A673 (cell line): ENCODE measurements around the gene TXLNG. TPM values are rescaled to one million over a fixed set of nuclear protein-coding genes. Genes with fewer than 3 reads are reported as not detected.

Source experiments
- BruUV-seq: library from RNA; stranded (reverse); fragments of 400-500 nt; replicated peaks from 2 replicates; lab custom pipeline; 2021; lab: Mats Ljungman, UMichigan
- CTCF ChIA-PET: fragments of 300-600 bp; sonication (Branson Sonifier 250); formaldehyde crosslinking; loops from one replicate; lab custom pipeline; 2022; ENCODE audit warnings: antibody characterized with exemption; lab: Charles Lee
- POLR2A ChIA-PET: fragments of 300-600 bp; sonication (Branson Sonifier 250); formaldehyde crosslinking; loops from one replicate; lab custom pipeline; 2022; ENCODE audit warnings: antibody characterized with exemption; ENCODE audit not compliant: low non-redundant PET; lab: Charles Lee
- DNase-seq: peaks from one replicate; pipeline ENCODE4 v3.0.0-alpha.2; 2015; ENCODE audit warnings: low spot score
- H3K27ac ChIP-seq: fragments of 200-600 bp; sonication (generic); 2 replicates; pipeline ENCODE4 v1.5.1; 2016; ENCODE audit warnings: mixed run types, low read depth, mild to moderate bottlenecking, mixed read lengths, antibody characterized with exemption, low read length; ENCODE audit not compliant: poor library complexity, severe bottlenecking
- H3K27me3 ChIP-seq: fragments of 200-600 bp; sonication (generic); replicated peaks from 2 replicates; pipeline ENCODE4 v1.6.1; 2017; ENCODE audit warnings: mixed run types, low read depth, mild to moderate bottlenecking, mixed read lengths, antibody characterized with exemption, low read length; ENCODE audit not compliant: insufficient read depth, poor library complexity
- H3K36me3 ChIP-seq: fragments of 200-600 bp; sonication (generic); 2 replicates; pipeline ENCODE4 v1.6.1; 2016; ENCODE audit warnings: mixed run types, mild to moderate bottlenecking, mixed read lengths, antibody characterized with exemption, low read length; ENCODE audit not compliant: insufficient read depth, poor library complexity, severe bottlenecking
- H3K4me1 ChIP-seq: fragments of 200-600 bp; sonication (generic); 2 replicates; pipeline ENCODE4 v1.6.1; 2017; ENCODE audit warnings: mixed run types, mild to moderate bottlenecking, mixed read lengths, antibody characterized with exemption, low read length; ENCODE audit not compliant: insufficient read depth, poor library complexity, severe bottlenecking
- H3K4me3 ChIP-seq: fragments of 200-600 bp; sonication (generic); 2 replicates; pipeline ENCODE4 v1.5.1; 2016; ENCODE audit warnings: low read depth, mixed run types, mild to moderate bottlenecking, mixed read lengths, low read length; ENCODE audit not compliant: poor library complexity, severe bottlenecking
- H3K9me3 ChIP-seq: fragments of 200-600 bp; sonication (generic); 2 replicates; pipeline ENCODE4 v1.6.1; 2016; ENCODE audit warnings: mixed run types, low read depth, mild to moderate bottlenecking, mixed read lengths, antibody characterized with exemption, low read length; ENCODE audit not compliant: poor library complexity, severe bottlenecking
- EZH2 ChIP-seq: fragments of 200-600 bp; sonication (generic); IDR thresholded peaks from 2 replicates; pipeline ENCODE4 v1.6.1; 2017; ENCODE audit warnings: borderline replicate concordance, low read depth, mild to moderate bottlenecking, mixed read lengths, antibody characterized with exemption, low read length; ENCODE audit not compliant: poor library complexity, severe bottlenecking
- intact Hi-C: fragments of 100-400 bp; cut with micrococcal nuclease; formaldehyde crosslinking; loops from one replicate; pipeline ENCODE4 v1.10.0; 2022; ENCODE audit not compliant: unreplicated experiment
- total RNA-seq: library from RNA; stranded (reverse); gene quantifications from 2 replicates; pipeline ENCODE4 v1.2.3, GENCODE V29; 2021
- TF ChIP-seq, protein P1 (sequence below): fragments of 300-800, 200-600 bp; sonication (generic); conservative IDR thresholded peaks from 2 replicates; pipeline ENCODE4 v1.5.1; 2017; ENCODE audit warnings: low read depth, mild to moderate bottlenecking, antibody characterized with exemption, low read length, moderate library complexity, mixed read lengths

TXLNG gene
- total RNA-seq, 1 experiment from 2014 or later, result 25.7 TPM

DNA sequence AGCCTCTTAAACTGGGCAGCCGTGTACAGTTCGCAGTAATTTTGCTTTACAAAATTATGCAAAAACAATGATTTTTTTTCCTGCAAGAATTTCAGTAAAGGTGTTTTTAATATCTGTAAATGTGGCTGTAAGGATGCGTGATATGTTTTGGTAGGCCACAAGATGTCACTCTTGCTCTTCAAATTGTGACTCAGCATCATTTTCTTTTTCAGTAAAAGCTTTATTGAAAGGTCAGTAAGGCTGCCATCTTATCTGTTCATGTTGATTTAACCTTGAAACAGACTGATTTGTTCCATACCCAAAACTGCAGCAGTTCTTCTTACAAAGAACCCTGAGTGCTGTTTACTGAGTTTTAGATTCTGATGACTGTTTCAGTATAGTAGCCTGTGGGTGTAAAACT, 39.9 kb downstream of the TXLNG start:
- ChIA-PET CTCF (interaction anchor here (0.7 to 1.4 kb wide), 5 partner anchors 57 to 465 kb away, joined by 3 to 14 read pairs (median 3); no protein-coding TSS in a partner anchor), POLR2A (no interaction called here)
- Histone ChIP-seq H3K27ac (no peak overlapping the region), H3K36me3 (peaks cover 15% of the 10 kb centered on the region), H3K9me3 (no peaks in the 10 kb centered on the region), H3K4me1 (no peaks in the 10 kb centered on the region), H3K27me3 (no peaks in the 10 kb centered on the region), H3K4me3 (no peak overlapping the region)
- TF ChIP-seq, protein P1, sequence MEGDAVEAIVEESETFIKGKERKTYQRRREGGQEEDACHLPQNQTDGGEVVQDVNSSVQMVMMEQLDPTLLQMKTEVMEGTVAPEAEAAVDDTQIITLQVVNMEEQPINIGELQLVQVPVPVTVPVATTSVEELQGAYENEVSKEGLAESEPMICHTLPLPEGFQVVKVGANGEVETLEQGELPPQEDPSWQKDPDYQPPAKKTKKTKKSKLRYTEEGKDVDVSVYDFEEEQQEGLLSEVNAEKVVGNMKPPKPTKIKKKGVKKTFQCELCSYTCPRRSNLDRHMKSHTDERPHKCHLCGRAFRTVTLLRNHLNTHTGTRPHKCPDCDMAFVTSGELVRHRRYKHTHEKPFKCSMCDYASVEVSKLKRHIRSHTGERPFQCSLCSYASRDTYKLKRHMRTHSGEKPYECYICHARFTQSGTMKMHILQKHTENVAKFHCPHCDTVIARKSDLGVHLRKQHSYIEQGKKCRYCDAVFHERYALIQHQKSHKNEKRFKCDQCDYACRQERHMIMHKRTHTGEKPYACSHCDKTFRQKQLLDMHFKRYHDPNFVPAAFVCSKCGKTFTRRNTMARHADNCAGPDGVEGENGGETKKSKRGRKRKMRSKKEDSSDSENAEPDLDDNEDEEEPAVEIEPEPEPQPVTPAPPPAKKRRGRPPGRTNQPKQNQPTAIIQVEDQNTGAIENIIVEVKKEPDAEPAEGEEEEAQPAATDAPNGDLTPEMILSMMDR, result peak; percentile 76
- no peak for TF ChIP-seq EZH2
- DNase-seq, result peak; percentile 71
- intact Hi-C loops, result loop anchor here (2.0 to 10.0 kb wide), 4 partner anchors 56 to 769 kb away; no protein-coding TSS in a partner anchor
- no TSS peak for BruUV-seq

DNA sequence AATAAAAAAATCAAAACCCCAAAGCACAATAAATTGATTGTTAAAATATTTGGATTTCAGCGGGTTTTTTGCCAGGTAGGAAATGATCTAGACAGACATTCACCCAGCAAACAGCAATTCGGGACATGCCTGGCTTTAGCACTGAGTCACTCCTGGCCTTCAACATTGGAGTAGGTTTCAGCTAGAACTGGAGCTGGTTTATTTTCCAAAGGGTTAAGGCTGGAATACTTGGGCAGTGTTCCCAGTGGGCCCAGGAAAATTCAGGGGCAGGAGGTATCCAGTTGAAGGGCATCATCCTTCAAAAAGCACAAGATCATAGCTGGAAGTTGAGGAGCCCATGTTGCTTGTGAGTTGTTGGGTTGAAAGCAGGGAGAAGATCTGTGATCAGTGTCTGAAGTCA, 41.0 kb downstream of the TXLNG start:
- Histone ChIP-seq H3K27ac (no peak overlapping the region), H3K9me3 (no peaks in the 10 kb centered on the region), H3K27me3 (no peaks in the 10 kb centered on the region), H3K36me3 (peaks cover 19% of the 10 kb centered on the region), H3K4me3 (no peak overlapping the region), H3K4me1 (no peaks in the 10 kb centered on the region)
- ChIA-PET POLR2A (no interaction called here), CTCF (no interaction called here)
- TF ChIP-seq, protein P1, result no peak
- no peak for TF ChIP-seq EZH2
- DNase-seq, result no peak
- intact Hi-C loops, result loop anchor here (2.0 to 10.0 kb wide), 4 partner anchors 55 to 768 kb away; no protein-coding TSS in a partner anchor
- BruUV-seq, result no TSS peak

DNA sequence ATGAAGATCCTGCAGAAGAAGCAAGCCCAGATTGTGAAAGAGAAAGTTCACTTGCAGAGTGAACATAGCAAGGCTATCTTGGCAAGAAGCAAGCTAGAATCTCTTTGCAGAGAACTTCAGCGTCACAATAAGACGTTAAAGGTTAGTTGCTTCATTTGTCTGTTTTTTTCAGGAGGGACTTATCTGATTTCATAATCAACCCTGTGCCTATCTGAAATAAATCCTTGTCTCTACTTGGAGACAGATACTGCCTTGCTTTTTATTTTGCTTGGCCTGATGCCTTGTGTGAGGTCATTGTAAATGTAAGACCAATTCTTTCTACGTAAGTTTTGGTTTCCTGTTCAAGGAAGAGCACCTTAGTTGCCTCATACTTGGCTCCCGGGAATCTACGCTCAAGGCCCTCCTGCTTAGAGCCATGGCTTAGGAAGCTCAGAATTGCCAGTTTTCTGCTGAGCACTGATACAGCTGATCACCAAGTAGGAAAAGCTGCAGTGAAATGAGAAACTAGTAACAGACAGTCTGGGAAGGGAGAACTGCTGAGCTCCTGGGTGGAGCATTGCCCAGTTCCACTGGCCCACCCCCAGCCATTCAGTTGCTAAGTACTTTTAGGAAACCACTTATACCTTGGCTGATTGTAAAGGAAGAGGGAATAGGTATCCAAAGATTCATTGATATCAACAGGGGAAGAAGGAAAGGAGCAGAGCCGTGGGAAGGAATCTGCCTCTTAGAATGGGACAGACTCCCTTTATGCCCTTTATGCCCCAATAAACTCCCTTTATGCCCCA, 42.0 kb downstream of the TXLNG start:
- POLR2A ChIA-PET, result no interaction called here
- CTCF ChIA-PET, result interaction anchor here (0.6 kb wide), 1 partner anchor 190 kb away, joined by 4 read pairs; no protein-coding TSS in a partner anchor
- TF ChIP-seq, protein P1, result no peak
- no peak for TF ChIP-seq EZH2
- H3K4me1 ChIP-seq, result no peaks in the 10 kb centered on the region
- no TSS peak for BruUV-seq
- peak; percentile 15 for DNase-seq
- H3K36me3 ChIP-seq, result peaks cover 22% of the 10 kb centered on the region
- H3K27ac ChIP-seq, result peak overlapping the region; percentile 1
- H3K27me3 ChIP-seq, result no peaks in the 10 kb centered on the region
- intact Hi-C loops, result loop anchor here (5.0 to 10.0 kb wide), 3 partner anchors 54 to 766 kb away; no protein-coding TSS in a partner anchor
- no peak overlapping the region for H3K4me3 ChIP-seq
- H3K9me3 ChIP-seq, result no peaks in the 10 kb centered on the region
